DOHH2 (cell line): ENCODE measurements around the gene TMSB10.
"Not testable (repeated sequence)": the region's sequence is repeated elsewhere in the genome, so short reads cannot be mapped to it uniquely, and the experiment has no call there.

Experiments
- H3F3A ChIP-seq: fragments of 200-600 bp; sonication (generic), shearing (Covaris generic); 2 replicates; pipeline ENCODE4 v1.6.0; 2016; ENCODE audit warnings: antibody characterized with exemption, mild to moderate bottlenecking; ENCODE audit not compliant: control insufficient read depth, insufficient read depth
- H3K27ac ChIP-seq: fragments of 200-600 bp; sonication (generic); 2 replicates; pipeline ENCODE4 v1.5.1; 2014; ENCODE audit warnings: low read depth, mild to moderate bottlenecking, low read length, moderate library complexity
- H3K27me3 ChIP-seq: fragments of 200-600 bp; sonication (generic); 2 replicates; pipeline ENCODE4 v1.6.1; 2014; ENCODE audit warnings: mild to moderate bottlenecking, low read length, mixed read lengths; ENCODE audit not compliant: control insufficient read depth
- H3K36me3 ChIP-seq: fragments of 200-600 bp; sonication (generic); 2 replicates; pipeline ENCODE4 v1.6.1; 2014; ENCODE audit warnings: mild to moderate bottlenecking, low read length, moderate library complexity, mixed read lengths; ENCODE audit not compliant: control insufficient read depth
- H3K4me1 ChIP-seq: fragments of 200-600 bp; sonication (generic); 2 replicates; pipeline ENCODE4 v1.6.1; 2014; ENCODE audit warnings: mild to moderate bottlenecking, low read length, mixed read lengths; ENCODE audit not compliant: control insufficient read depth
- H3K4me2 ChIP-seq: fragments of 200-600 bp; sonication (generic); 2 replicates; pipeline ENCODE4 v1.6.0; 2014; ENCODE audit warnings: mild to moderate bottlenecking, low read length, moderate library complexity
- H3K4me3 ChIP-seq: fragments of 200-600 bp; sonication (generic); 2 replicates; pipeline ENCODE4 v1.5.1; 2014; ENCODE audit warnings: mild to moderate bottlenecking, low read length, mixed read lengths
- H3K79me2 ChIP-seq: fragments of 200-600 bp; sonication (generic); 2 replicates; pipeline ENCODE4 v1.6.1; 2014; ENCODE audit warnings: mild to moderate bottlenecking, low read length, mixed read lengths; ENCODE audit not compliant: control insufficient read depth
- H3K9me2 ChIP-seq: fragments of 200-600 bp; sonication (generic); replicated peaks from 2 replicates; pipeline ENCODE4 v1.6.1; 2014; ENCODE audit warnings: mild to moderate bottlenecking, low read length, mixed read lengths; ENCODE audit not compliant: control insufficient read depth
- H3K9me3 ChIP-seq: fragments of 200-600 bp; sonication (generic); 2 replicates; pipeline ENCODE4 v1.6.1; 2014; ENCODE audit warnings: antibody characterized with exemption, low read length, mixed read lengths; ENCODE audit not compliant: control insufficient read depth, insufficient read depth
- H4K20me1 ChIP-seq: fragments of 200-600 bp; sonication (generic); 2 replicates; pipeline ENCODE4 v1.6.0; 2014; ENCODE audit warnings: low read depth, mild to moderate bottlenecking, antibody characterized with exemption, low read length, moderate library complexity; ENCODE audit not compliant: control insufficient read depth, insufficient read depth
- CTCF ChIP-seq: fragments of 200-600 bp; sonication (generic); IDR thresholded peaks from one replicate; pipeline ENCODE4 v1.5.1; 2014; ENCODE audit warnings: antibody characterized with exemption, mild to moderate bottlenecking, low read depth, low read length; ENCODE audit not compliant: poor library complexity, severe bottlenecking
- EZH2phosphoT487 ChIP-seq: fragments of 200-600 bp; sonication (generic); IDR thresholded peaks from 2 replicates; pipeline ENCODE4 v1.6.1; 2017; ENCODE audit warnings: borderline replicate concordance, mild to moderate bottlenecking, antibody characterized with exemption, low read length, moderate library complexity, mixed read lengths

Gene TMSB10

DNA sequence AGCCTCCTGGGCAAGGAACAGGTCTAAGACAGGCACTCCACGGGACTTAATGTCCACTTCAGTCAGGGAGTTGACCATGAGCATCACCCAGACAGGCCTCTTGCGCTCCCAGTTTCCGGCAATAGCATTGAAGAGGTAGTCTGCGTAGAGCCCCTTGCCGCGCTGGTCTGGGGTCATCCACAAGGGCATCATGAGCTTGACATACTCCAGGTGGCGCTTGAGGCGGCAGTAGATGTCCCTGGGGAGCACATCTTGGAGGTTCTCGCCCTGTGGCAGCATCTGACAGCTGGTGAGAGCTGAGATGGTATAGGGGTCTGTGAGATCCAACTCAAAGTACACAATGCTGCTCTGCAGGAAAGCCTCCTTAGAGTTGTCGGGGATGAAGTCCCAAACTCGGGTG, 35.1 kb upstream of the TMSB10 start:
- H3K9me2 ChIP-seq: no peaks in the 10 kb centered on the region
- H3K27me3 ChIP-seq: 0 out of 2 replicates have a peak, but pooled peaks cover 4% of the 10 kb centered on the region
- H3K4me3 ChIP-seq: no peak overlapping the region
- no peaks in the 10 kb centered on the region for H3K4me1 ChIP-seq
- H3K9me3 ChIP-seq: no peaks in the 10 kb centered on the region
- H4K20me1 ChIP-seq: no peaks in the 10 kb centered on the region
- no peak overlapping the region for H3K4me2 ChIP-seq
- H3K36me3 ChIP-seq: no peaks in the 10 kb centered on the region
- H3F3A ChIP-seq: no peaks in the 10 kb centered on the region
- no peak overlapping the region for H3K27ac ChIP-seq
- TF ChIP-seq CTCF: peak; percentile 39
- no peak for TF ChIP-seq EZH2phosphoT487
- no peaks in the 10 kb centered on the region for H3K79me2 ChIP-seq

GRCh38 chr2:84872691-84873090, 32.8 kb upstream of the TMSB10 start:
- H3K4me3 ChIP-seq, H3K4me1 ChIP-seq, H3F3A ChIP-seq, H3K9me2 ChIP-seq, H3K36me3 ChIP-seq, H3K27ac ChIP-seq, H3K9me3 ChIP-seq, H3K27me3 ChIP-seq, H3K79me2 ChIP-seq, H3K4me2 ChIP-seq, H4K20me1 ChIP-seq: not testable (repeated sequence)

DNA sequence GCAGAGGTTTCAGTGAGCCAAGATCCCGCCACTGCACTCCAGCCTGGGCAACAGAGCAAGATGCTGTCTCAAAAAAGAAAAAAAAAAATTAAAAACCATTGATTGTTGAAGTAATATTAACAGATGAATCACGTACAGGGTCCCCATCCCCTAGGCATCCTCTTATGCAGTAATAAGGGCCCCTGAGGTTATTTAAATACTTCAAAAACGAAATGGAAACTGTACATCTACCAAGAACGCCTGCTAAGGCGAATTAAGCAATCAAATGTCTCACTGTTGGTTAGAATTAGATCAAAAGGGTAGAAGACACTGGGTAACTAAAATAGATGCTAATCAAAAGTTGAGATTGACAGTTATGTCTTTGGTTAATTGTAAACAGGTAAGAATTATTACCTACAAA, 32.1 kb upstream of the TMSB10 start:
- Histone ChIP-seq H3K27ac (no peak overlapping the region), H3K27me3 (peaks cover 10% of the 10 kb centered on the region; the same call in 1 of the 2 replicates), H3K9me2 (no peaks in the 10 kb centered on the region), H3K9me3 (no peaks in the 10 kb centered on the region), H3K4me1 (no peaks in the 10 kb centered on the region), H3K4me2 (no peak overlapping the region), H4K20me1 (no peaks in the 10 kb centered on the region), H3K79me2 (no peaks in the 10 kb centered on the region), H3K4me3 (no peak overlapping the region), H3K36me3 (no peaks in the 10 kb centered on the region), H3F3A (no peaks in the 10 kb centered on the region)
- no peak for TF ChIP-seq EZH2phosphoT487
- no peak for TF ChIP-seq CTCF

DNA sequence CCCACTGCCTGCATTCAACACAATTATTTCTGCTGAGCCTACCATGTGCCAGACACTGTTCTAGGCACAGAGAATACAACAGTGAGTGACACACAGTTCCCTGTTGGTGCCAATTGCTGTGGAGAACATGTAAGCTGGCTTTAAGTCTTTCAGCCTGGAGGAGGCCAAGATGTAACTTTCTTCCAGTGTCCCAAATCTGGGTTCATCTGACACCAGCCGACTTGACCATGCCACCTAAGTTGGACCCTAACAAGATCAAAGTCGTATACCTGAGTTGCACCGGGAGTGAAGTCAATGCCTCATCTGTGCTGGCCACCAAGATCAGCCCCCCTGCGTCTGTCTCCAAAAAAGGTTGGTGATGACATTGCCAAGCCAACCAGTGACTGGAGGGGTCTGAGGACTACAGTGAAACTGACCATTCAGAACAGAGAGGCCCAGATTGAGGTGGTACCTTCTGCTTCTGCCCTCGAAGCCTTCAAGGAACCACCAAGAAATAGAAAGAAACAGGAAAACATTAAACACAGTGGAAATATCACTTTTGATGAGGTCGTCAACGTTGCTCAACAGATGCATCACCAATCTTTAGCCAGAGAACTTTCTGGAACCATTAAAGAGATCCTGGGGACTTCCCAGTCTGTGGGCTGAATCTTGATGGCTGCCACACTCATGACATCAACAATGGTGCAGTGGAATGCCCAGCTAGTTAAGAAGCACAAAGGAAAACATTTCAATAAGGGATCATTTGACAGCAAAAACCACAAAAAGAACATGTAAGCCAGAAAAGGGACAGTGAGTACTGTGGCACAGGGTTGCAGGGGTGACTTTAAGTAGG, 30.9 kb upstream of the TMSB10 start:
- Histone ChIP-seq H4K20me1 (no peaks in the 10 kb centered on the region), H3K9me2 (no peaks in the 10 kb centered on the region), H3K4me2 (no peak overlapping the region), H3K4me3 (no peak overlapping the region), H3K9me3 (no peaks in the 10 kb centered on the region), H3K79me2 (no peaks in the 10 kb centered on the region), H3K27ac (no peak overlapping the region), H3K36me3 (no peaks in the 10 kb centered on the region), H3K27me3 (peaks cover 22% of the 10 kb centered on the region), H3F3A (no peaks in the 10 kb centered on the region), H3K4me1 (peaks cover 1% of the 10 kb centered on the region; the same call in 1 of the 2 replicates)
- TF ChIP-seq EZH2phosphoT487: no peak
- no peak for TF ChIP-seq CTCF
